GM21825 (cell line): ENCODE results near the gene NUP210L.
"Not testable (repeated sequence)": the region's sequence is repeated elsewhere in the genome, so short reads cannot be mapped to it uniquely, and the experiment has no call there.

Experiments
- ATAC-seq: cut with Tn5 transposase; IDR thresholded peaks from one replicate; pipeline ENCODE4 v1.9.1; 2021; ENCODE audit warnings: mild to moderate bottlenecking, moderate library complexity; ENCODE audit not compliant: unreplicated experiment

NUP210L gene

DNA sequence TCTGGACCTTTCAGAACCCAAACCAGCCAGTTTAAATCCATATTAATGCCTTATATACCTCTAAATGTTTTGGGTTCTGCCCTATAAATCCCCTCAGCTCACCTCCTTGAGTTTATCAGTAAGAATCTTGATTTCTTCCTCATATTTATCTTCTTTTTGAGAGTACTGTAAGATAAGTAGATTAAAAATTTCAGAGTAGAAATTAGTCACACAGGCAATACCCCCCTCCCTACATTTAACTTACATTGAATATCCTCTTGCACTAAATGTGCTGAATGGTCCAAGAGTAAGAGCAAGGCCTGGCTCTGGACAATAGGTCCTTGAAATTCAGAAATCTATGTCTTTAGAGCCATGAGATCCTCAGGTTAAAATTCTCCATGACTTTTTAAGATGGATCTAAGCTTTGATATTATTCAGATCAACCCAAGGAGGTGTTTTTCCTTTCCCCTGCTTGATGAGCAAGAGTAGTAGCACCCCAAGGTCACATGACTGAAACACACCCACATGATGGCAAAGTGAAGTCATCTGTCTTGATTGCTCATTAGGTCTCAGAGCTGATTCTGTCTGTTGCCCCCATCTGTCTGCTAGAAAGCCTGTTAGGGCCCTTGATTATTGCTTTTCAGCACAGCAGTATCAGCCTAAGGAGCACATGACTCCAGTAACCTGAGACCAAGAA lies 15.8 kb upstream of the NUP210L start:
- no peak for ATAC-seq

DNA sequence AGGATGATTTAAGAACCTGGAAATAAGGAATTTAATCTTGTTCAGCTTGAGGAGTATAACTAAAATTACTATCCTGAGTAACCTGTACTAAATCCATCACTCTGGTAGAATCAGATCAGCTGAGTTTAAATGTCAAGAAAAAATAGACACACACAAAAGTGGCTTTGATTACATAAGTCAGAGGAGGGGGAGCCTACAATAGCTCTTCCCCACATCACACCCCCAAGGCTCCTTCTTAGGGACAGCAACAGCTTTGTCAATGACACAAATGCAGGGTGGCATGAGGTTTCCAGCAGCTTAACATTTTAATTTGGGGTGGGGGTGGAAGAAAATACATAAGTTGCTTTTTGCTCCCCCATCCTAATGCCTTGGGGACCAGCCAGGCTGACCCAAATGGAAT lies 12.6 kb upstream of the NUP210L start:
- ATAC-seq = no peak

DNA sequence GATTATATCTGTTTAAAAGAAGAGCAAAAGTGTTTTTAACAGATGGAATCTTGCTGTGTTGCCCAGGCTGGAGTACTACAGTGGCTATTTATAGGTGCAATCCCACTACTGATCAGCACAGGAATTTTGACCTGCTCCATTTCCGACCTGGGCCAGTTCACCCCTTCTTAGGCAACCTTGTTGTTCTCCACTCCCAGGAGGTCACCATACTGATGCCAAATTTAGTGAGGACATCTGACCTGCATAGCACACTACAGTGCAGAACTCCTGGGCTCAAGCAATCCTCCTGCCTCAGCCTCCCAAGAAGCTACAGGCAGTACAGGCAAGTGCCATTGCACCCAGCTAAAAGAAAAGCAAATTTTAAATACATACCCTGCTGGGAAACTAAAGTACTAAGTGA lies 11.3 kb upstream of the NUP210L start:
- ATAC-seq = no peak

DNA sequence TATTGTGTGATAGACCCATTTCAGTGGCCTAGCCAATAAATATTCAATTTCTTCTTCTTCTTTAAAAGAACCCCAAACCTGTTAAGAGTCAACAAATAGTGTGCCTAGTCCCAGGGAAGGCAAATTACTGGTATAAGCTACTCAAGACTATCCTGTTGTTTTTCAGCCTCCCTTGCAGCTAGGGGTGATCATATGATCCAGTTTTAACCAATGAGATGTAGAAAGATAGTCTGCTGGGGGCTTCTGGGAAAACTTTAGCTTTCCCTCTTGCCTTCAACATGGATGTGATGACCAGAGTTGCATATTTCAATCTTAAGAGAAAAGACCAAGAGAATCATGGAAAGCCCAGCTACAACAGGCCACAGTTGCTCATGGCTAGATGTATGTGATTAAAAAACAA lies 4.7 kb upstream of the NUP210L start:
- ATAC-seq = no peak

DNA sequence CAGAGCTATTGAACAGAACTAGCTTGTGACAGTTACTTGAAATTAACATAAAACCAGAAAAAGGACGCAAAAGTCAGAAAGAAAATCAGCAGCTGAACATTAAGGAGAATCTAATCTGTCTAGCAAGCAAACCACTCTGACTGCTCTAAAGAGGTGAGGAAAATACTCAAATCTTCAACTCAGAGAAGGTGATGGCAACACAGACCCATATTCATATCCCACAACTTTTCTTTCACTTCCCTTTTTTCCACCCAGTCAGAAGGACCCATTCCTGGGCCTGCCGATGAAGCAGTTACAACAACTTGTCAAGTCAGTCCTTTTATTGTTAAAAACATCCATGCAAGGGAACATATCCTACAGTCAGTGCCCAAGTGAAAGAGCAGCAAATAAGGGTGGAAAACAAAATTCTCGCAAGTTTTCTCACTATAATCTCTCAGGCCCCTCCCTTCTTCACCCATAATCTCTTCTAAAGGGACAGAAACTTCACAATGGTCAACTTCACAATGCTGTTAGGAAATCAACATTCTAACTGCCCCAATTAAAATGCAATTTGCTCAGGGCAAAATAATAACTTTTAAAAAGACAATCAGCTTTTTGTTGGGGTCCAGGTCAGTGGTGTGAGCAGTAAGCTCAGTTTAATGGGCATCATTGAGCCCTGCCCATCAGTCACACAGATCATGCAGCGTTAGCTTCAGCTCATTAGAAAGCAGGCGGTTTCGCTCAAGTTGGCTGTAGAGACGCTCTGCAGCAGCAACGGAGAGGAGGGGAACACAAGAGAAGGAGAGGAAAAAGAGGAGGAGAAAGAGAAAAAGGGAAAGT lies 3.6 kb upstream of the NUP210L start:
- ATAC-seq = no peak

DNA sequence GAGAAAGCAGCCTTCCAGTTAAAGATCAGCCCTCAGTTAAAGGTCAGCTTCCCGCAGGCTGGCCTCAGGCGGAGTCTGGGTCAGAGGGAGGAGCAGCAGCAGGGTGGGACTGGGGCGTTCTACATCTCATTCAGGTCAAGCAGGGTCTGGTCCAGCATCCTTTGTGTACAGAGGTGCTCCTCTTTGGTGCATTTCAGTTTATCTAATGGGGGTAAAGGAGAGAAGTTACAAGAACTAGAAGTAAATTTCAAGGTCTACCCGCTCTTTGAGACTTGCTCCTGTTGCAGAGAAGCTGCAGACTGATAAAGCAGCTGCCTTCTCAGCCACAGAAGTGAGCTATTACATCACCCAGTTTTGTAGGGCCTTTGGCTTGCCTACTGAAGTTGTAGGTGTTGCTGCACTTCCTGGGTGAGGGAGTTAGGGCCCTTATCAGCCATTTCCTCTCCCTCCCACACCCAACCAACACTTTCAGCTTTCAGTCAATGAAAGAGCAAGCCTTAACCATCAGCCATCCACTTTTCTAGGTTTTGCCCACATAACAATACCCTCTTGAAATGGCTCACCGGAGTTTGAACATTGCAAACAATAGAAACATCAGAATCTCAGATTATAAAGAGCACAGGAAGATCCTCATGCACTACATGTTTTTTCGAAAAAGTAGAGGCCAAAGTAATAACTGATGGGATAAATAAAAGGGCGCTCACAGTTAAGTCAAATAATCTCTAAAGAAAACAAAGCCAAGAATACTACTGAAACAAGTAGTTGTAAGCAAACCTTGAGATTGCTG lies 2.8 kb upstream of the NUP210L start:
- ATAC-seq = peak; percentile 65

DNA sequence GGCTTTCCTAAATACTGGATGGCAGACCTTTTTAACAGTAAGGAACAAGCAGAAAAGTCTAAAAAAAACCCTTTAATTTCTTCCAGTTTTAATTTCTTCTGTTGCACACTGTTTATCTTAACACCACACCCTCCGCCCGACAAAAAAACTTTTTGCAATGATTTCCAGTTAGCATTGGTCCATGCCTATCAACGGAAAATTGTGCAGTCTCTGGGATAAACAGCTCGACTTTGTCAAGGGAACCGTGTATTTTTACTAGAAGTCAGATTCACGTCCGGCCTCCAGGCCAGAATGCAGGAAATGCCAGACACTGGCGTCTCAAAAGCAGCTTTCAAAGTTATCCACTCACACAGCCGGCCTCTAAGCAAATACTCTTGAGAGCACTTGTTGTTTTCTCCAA lies 378 bp upstream of the NUP210L start:
- ATAC-seq = no peak

DNA sequence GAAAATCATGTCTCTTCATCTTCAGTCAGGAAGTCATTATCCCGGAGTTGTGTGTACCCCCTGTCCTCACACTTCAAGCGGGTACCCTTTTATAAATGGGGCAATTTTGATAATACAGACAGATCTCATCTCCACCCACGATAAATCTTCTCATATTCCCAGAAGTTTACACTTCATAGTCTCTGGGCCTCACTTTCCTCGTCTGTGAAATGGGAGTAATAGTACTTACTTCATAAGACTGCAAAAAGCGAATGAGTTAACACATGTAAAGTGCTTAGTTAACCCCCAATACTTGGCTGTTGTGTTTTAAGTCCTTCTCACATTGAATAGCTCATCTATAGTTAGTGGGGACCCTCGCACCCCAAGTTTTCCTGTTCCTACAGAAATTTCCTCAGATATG lies 820 bp downstream of the NUP210L start:
- ATAC-seq = no peak

DNA sequence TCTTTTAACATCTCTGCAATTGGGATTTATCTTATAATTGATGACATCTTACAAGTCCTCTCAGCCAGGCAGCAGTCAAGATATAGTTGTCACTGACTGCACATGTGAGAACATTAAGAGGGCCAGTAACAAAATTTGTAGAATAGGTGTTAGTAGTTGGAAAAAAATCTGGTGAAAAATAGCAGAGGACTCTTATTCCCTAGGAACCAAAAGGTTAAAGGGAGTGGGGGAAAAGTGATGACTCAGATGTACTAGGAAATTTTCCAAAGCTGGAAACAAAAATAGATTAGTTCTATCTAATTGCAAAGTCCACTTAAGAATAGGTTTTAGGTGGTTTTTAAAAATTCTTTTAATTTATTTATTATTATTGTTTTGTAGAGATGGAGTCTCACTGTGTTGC lies 3.6 kb downstream of the NUP210L start:
- ATAC-seq = no peak

DNA sequence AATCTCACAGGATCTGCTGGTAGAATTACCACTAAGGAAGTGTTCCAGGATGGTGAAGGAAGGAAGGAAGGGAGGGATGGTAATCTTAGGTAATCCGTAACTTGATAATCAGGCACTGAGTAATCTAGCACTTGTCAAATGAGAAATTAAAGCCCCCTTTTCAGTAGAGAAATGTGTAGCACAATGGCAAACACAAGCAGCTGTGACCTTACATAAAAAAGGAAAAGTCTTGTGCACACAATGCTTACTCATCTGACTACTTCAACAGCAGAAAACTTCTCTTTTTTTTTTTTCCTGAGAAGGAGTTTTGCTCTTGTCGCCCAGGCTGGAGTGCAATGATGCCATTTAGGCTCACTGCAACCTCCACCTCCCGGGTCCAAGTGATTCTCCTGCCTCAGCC lies 6.1 kb downstream of the NUP210L start:
- no peak for ATAC-seq

DNA sequence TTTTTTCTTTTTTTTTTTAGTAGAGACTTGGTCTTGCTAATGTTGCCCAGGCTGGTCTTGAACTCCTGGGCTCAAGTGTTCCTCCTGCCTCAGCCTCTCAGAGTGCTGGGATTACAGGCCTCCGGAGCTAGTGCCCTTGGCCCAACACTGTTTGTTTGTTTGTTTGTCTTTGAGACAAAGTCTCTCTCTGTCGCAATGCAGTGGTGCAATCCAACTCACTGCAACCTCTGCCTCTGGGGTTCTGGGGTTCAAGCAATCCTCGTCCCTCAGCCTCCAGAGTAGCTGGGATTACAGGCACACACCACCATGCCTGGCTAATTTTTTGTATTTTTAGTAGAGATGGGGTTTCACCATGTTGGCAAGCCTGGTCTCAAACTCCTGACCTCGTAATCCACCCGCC lies 7.4 kb downstream of the NUP210L start:
- not testable (repeated sequence) for ATAC-seq

DNA sequence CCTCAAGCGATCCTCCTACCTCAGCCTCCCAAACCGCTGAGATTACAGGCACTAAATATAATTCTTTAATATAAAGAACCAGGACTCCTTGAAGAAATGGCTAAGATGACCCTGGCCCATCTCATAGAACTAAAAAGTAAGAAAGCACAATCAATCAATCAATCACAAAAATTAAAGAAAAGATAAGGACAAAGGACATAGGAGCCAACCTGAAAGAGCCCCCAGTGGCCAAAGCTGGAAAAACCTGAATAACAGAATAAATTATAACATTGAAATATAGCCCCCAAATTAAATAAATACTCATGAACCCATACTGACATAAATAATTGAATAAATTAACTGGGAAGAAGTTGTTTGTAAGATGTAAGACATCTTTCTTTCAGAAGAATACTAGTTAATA lies 8.9 kb downstream of the NUP210L start:
- no peak for ATAC-seq

DNA sequence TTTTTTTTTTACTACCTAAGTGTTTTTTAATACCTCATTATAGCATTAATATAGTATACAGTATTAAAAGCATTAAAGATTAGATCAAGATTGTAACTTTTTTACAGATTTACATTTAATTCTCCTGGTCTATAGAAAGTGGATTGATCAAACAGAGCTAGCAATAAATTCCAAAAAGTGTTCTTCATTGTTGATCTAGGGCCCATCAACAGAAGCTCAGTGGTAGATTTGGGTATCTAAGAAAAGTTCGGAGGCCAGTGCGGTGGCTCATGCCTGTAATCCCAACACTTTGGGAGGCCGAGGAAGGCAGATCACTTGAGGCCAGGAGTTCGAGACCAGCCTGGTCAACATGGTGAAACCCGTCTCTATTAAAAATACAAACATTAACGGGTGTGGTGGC lies 12.5 kb downstream of the NUP210L start:
- no peak for ATAC-seq

DNA sequence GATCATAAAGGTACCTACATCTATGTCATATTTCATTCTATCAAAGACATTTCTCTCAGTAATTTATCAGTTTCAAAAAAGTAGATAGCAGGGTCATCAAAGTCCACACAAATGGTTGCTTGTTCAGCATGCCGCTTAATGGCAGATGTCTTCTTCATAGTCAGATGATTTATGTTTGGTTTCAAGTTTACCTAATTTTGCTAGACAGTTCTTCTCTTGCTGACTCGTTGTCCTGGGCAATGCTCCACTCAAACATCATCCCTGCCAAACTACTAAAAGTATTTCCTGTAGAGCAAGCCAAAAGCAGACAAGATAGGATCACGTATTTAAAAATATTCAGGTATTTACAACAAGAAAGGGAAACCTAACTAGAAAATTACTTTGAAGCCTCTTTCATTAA lies 13.6 kb downstream of the NUP210L start:
- ATAC-seq = no peak

DNA sequence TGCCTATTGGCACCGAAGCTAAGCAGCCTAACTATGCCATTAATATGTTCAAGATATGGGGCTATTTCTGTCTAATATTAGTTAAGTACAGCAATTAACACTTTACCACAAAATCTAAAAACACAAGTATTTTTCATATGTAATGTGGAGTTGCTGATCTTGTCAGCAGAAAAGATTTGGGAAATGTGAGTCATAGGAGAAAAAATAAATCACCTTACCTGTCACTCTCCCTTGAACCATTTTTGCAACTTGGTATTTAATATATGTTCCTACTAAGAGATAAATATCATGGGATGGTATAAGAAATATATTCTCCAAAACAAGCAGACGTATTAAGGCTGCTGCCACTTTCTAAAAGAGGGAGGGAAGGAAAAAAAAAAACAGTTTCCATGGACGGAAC lies 17.0 kb downstream of the NUP210L start:
- ATAC-seq = no peak

DNA sequence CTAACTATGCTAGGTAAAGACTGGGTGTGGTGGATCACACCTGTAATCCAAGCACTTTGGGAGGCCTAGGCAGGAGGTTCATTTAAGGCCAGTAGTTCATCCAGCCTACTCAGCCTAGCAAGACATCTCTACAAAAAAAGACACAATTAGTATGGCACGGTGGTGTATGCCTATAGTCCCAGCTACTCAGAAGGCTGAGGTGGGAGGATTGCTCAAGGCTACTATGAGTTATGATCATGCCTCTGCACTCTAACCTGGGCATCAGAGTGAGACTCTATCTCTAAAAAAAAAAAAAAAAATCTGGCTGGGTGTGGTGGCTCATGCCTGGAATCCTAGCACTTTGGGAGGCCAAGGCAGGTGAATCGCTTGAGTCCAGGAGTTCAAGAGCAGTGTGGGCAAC lies 21.6 kb downstream of the NUP210L start:
- ATAC-seq = no peak

DNA sequence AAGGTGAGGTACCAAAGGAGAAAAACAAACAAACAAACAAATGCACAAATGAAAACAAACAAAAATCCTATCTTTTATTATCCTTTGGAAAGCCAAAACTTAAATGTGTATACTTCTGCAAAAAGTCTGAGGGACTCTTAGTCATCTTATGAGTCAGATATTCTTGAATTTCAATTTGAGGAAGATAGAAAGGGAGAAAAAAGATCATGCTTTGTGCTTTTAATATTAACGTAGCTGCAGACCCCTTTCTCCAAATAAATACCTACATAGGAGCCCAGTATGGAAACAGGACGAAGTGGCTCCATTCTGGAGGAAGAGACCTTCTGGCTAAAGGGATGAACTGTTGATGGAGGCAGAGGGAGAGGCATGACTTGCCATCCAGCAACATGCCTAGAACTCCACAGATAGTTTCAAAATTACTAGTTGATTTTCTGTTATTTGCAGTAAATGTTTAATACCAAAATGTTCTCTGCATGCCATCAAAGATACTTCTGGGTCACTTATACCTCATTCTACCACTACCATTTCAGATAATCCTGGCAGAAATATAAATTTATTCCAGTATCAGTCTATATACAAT lies 25.4 kb downstream of the NUP210L start:
- ATAC-seq = no peak

DNA sequence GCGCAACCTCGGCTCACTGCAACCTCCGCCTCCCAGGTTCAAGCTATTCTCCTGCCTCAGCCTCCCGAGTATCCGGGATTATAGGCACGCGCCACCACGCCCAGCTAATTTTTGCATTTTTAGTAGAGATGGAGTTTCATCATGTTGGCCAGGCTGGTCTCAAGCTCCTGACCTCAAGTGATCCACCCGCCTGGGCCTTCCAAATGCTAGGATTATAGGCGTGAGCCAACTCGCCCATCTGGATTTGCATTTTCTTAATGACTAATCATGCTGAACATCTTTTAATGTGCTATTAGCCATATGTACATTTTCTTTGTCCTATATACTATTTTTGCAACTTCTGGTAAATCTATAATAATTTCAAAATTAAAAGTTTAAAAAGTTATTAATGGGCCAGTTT lies 31.7 kb downstream of the NUP210L start:
- not testable (repeated sequence) for ATAC-seq

DNA sequence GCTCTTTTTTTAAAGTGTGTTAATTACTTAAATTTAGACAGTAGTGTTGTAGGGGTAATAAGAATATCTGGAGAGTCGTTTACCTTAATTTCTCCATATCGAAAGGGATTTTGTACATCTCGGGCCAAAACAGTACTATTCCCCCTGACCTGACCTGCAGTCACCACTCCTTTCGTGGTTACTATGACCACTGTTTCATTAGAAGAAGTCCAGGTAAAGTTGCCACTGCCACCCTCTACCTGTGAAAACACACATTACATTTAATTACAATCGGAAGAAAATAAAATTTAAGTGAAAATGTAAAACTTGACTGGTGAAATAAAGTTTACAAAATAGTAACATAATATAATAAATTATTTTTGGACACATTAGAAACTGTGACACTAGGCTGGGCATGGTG lies 37.2 kb downstream of the NUP210L start:
- ATAC-seq = no peak

DNA sequence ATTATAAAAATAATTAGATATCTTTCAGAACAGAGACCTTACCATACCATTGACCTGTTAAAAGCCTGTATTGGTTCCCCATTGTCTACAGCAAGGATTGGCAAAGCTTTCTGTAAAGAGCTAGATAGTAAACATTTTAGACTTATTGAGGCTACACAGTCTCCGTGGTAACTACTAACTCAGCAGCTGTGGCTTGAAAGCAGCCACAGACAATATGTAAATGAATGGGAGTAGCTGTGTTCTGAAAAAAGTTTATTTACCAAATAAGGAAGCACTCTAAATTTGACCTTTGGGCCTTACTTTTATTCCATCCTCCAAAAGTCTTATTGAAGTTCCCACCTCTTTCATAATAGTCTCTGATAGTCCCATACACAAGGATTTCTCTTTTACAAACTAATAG lies 39.7 kb downstream of the NUP210L start:
- no peak for ATAC-seq

DNA sequence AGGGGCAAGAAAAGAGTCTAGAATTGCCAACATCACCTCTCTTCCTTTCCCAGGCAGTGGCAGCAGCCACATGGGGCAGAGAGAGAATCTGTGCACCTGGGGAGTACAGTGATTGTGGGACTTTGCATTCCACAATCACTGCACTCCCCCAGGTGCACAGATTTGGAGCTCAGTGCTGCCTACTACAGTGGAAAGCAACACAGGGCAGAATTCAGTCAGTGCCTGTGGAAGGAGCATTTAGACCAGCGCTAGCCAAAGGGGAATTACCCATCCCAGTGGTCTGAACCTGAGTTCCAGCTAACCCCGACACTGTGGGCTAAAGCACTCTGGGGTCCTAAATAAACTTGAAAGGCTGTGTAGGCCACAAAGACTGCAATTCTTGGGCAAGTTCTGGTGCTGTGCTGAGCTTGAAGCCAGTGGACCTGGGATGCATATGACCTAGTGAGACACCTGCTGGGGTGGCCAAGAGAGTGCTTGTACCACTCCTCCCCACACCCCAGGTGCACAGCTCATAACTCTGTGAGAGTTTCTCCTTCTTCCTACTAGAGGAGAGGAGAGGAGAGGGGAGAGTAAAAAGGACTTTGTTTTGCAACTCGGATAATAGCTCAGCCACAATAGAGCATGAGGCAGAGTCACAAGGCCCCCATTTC lies 50.3 kb downstream of the NUP210L start:
- no peak for ATAC-seq
